Stimulated activated CD4-positive, alpha-beta T cell treated with anti-CD3 and anti-CD28 coated beads, Interleukin-2, amount 100 ng/mL, for 48 hours (primary cell): Measurements from ENCODE around the gene MAP3K4.

Experiments used
- DNase-seq, 2 donors: peaks; one replicate each; pipeline ENCODE4 v3.0.0-alpha.2; 2020

The MAP3K4 gene

DNA sequence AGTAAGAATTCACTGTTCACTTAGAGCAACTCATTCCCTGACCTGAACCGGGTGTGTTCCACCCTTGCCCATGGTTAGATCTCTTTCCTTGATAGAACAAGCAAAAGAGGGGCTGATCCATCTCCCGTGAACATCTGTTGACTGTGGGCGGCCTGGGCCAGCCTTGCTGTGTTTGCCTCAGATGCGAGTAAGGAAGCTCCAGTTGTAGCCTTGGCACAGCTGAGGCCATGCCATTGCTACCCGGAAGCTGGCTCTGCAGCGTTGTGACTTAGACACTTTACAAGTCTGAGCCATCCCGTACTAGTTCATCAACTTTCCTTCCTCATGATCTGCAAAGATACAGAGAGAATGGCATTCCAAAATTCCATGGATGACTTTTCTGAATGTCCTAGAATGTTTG, 139.0 kb downstream of the MAP3K4 start:
- no peak for DNase-seq

GRCh38 chr6:161130967-161131766, 139.6 kb downstream of the MAP3K4 start:
- DNase-seq = no peak

DNA sequence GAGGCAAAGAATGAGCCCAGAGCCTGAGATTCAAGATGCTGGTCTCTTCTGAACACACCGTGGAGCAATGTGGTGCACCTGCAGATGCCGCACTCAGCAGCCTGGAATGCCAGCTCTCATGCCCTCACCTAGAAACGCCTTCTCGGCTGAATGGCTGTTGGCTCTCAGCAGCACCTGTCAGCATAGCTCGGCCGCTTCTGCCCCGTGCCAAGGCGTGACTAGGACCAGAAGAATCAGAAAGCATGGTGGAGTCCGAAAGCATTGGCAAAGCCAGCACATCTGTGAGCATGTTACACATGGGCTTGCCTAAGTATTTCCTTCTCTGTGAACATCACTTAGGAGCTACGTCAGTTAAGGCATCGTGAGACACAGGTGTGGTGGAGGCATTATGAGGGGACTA, 140.8 kb downstream of the MAP3K4 start:
- DNase-seq = no peak

DNA sequence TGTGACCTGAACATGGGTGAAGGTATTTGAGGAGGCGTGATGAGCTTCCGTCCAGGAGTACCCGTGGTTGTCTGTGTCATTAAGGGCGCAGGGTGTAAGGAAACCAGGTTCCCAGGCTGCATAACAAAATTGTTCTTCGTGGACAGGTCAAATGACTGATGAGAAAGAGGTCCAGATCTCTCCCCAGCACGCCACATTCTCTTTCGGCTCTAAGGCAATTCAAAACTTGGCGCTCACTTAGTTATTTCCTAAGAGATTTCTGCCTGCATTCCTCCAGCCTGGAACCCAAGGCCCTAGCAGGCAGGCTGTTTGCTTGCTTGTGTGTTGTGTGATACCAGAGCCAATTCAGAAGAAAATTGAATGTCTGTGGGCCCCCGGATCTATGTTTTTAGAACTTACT, 142.4 kb downstream of the MAP3K4 start:
- DNase-seq = no peak

DNA sequence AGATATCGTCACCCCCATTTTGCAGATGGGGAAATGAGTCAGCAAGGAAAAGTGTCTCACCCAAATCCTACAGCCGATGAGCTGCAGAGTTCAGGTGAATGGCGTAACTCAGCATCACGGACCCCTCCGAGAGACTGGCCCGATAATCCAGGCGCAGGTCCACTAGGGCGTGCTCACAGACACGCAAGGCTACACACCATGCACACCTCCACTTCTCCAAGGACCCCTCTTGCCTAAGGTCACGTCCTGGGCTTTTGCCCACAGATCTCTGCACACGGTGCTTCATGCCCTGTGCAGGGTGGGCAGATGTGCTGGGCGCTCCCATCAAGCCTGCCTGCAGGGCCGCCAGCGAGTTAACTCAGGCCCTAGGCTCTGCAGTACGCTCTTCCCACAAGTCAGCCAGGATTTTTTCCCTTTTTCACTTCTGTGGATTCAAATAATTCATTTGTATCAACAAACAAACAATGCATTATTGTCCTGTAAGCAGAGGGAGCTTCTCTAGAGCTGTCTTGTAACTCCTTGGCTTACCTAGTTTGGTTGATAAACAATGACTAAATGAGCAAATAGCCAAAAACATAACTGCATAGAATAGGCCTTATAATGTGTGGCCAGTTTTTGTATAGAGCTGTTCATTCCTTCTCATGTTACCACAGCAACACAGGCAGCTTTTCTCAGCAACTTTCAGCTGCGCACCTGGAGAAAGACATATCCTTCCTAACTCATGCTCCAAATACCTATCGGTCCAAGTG, 143.2 kb downstream of the MAP3K4 start:
- no peak for DNase-seq

GRCh38 chr6:161135695-161136591, 144.4 kb downstream of the MAP3K4 start:
- DNase-seq = no peak

DNA sequence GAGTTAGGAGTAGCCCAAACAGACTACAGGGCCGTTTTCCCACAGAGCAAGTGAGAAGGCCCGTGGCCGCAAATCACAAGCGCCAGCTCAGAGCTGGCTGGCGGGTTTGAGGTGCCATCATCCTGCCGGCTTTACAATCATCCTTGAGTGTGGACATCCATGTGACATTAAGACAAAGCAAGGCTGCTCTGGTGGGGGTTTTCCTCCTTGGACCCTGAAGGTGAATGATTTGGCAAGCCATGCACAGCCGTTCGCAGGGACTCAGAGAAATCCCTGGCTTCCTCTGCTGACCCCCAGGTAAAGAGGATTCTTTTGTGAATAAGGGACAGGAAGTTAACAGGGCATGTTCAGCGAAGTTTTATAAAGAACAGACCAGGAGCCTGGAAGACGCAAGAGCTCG, 145.1 kb downstream of the MAP3K4 start:
- no peak for DNase-seq

DNA sequence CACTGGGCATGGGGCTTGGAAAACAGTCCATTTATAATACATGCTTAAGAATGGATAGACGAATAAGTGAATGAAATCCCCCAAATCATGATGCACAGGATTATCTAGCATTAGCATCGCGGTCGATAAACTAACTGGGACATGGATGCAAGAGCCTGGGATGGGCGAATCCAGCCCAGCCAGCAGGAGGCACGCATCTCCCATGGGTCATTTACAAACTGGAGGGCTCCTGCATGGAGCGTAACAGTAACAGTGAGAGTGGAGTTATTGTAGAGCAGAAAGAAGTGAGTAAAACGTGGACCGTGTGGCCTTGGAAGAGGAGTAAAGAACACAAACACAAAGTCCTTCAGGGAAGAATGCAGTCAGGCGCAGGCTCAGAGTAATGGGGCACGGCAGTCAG, 145.8 kb downstream of the MAP3K4 start:
- no peak for DNase-seq

- DNase-seq = no peak
Observed at GRCh38 chr6:161137839-161138542, 146.4 kb downstream of the MAP3K4 start.

DNA sequence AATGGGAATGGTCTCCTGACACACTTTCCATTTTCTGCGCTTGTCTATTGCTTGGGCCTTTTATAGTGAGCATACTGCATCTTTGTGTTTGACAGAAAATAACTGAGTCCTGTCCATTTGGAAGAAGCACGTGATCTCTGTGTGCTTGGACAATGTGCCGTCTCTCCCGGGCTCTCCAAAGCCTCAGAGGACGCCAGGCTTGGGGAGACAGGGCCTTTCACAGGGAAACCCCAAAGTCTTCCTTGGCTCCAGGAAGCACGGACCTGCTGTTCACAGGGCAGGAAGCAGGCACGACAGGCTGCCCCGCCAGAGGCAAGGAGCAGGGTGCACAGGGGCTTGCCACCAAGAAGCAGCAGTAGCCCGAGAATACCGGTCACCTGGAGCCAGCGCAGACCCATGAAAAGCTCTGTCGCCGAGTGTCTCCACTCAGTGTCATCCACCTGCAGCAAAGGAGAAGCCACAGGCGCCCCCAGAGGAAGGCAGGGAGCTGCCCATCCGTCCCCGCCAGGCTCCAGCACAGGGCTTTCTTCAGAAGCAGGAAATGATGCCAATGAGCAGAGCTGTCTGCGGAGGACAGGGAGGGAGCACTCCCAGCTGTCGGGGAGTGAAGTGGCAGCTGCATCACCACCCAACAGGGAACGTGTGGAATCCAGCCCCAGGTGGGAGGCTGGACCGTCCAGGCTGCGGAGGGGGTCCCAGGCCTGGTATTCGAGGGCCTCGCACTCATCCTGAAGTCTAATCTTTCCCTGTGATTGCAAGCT, 147.2 kb downstream of the MAP3K4 start:
- no peak for DNase-seq

- DNase-seq = no peak
Observed at GRCh38 chr6:161139304-161139765, 147.8 kb downstream of the MAP3K4 start.

- DNase-seq = no peak
Observed at GRCh38 chr6:161139766-161140553, 148.4 kb downstream of the MAP3K4 start.

DNA sequence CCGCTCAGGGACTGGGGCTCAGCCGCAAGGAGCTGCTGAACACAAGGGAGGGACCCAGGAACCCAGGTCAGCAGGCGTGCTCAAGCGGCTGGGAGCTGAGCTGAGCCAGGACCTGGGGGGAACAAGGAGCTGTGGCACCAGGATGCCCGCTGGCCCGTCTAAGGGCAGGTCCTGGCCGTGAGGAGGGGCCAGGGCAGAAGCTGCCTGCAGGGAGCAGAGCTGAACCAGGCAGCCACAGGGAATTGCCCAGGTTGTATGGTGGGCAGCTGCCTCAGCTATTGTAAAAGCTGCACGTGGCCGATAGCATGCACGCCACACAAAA, 148.9 kb downstream of the MAP3K4 start:
- DNase-seq = no peak

DNA sequence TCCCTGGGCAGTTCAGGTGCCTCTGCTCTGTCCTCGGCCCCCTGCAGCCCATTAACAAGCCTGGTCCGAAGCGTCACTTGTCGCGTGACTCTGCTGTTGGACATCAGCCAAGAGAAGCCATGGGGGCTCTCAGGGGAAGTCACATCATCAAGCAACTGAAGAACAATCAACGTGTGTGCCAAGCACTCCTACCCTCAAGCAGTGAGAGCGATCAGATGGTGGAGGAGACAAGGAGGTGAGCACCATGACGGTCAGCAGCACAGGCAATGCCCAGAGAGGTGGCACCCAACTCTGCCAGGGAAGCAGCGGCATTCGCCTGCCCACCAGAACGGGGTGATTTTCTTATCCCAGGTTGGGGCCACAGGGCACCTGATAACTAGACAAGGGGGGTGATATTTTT, 149.6 kb downstream of the MAP3K4 start:
- no peak for DNase-seq

DNA sequence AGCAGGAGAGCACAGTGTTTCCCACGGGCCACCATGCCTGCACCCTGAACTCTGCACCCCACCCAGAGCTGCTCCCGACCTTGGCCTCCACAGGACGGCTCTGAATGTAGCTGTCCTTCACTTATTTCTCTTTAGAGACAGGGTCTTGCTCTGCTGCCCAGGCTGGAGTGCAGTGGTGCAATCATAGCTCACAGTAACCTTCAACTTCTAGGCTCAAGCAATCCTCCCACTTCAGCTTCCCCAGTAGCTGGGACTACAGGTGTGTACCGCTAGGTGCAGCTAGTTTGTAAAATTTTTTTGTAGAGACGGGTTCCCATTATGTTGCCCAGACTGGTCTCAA, 151.4 kb downstream of the MAP3K4 start:
- no peak for DNase-seq

DNA sequence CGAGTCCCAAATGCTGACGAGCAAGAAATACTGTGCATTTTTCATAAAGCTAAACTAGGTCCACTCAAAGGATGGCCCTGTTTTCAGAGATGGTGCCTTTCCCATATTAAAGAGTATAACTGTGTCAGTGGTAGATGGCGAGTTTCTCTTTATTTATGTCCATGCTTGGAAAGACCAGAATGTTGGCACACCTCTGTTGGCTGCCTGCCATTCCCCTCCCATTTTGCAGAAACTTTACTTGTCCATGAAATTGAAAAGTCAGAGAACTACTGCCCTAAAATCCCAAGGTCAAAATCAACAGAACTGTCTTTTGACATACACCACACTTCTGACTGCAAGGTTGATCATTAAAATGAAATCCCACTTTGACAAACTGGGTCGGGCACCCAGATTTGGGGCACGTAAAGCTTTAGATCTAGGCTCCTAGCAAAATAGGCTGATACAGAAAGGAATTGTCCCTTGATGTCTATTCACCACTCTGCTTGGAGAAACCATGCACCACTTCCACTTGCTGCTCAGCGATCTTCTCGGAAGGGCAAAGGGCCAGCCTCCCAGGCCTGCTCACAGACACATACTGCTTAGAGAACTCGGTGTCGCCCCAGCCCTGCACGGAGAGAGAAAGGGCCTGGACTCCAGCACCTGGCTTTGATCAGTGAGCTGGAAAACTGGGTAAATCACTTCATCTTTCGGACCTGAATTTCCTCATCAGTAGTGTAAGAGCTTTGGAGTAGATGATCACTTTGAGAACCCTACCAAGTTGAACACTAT, 152.3 kb downstream of the MAP3K4 start:
- DNase-seq = no peak

- no peak for DNase-seq
Observed at GRCh38 chr6:161150136-161150535, 158.6 kb downstream of the MAP3K4 start.

DNA sequence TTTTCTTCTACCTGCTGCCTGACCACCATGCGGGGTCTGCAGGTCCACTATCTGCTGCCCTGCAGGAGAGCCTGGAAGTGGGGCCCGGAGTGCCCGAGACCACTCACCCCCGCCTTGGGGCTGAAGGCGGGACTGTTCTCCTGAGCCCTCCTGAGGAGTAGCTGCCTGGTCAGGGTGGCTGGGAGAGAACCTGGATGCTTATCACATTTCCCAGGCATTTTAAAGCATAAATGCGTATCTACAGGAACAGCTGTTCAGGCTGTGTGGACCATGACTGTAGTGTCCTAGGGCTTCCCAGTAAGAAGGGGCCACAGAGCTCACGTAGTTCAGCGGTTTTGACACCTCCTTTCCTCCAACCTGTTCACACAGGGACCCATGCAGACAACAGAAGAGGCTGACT, 159.0 kb downstream of the MAP3K4 start:
- DNase-seq = no peak

- no peak for DNase-seq
Observed at GRCh38 chr6:161151059-161151645, 159.6 kb downstream of the MAP3K4 start.
